ENCODE results near the gene CDH5.

CDH5 gene

GRCh38 chr16:66374176-66374575, 7.7 kb downstream of the CDH5 start:
- DNase-seq (ENCODE audit: low read depth), result no peak
- no peak for TF ChIP-seq CTCF (IDR thresholded peaks at IDR 0.05; ENCODE audit: low read depth, low read length, missing control alignments)
- H3K4me3 ChIP-seq (ENCODE audit: low read depth, low read length), result no peak overlapping the region

- H3K4me3 ChIP-seq (ENCODE audit: low read depth, low read length), result no peak overlapping the region
- DNase-seq (ENCODE audit: low read depth), result no peak
- TF ChIP-seq CTCF (IDR thresholded peaks at IDR 0.05; ENCODE audit: low read depth, low read length, missing control alignments), result no peak
Observed at GRCh38 chr16:66375451-66375850, 9.0 kb downstream of the CDH5 start.

- H3K4me3 ChIP-seq (ENCODE audit: low read depth, low read length), result no peak overlapping the region
- no peak for DNase-seq (ENCODE audit: low read depth)
- TF ChIP-seq CTCF (IDR thresholded peaks at IDR 0.05; ENCODE audit: low read depth, low read length, missing control alignments), result no peak
Observed at GRCh38 chr16:66376114-66376513, 9.6 kb downstream of the CDH5 start.

GRCh38 chr16:66376577-66377305, 10.2 kb downstream of the CDH5 start:
- no peak for TF ChIP-seq CTCF (IDR thresholded peaks at IDR 0.05; ENCODE audit: low read depth, low read length, missing control alignments)
- no peak for DNase-seq (ENCODE audit: low read depth)
- no peak overlapping the region for H3K4me3 ChIP-seq (ENCODE audit: low read depth, low read length)

- TF ChIP-seq CTCF (IDR thresholded peaks at IDR 0.05; ENCODE audit: low read depth, low read length, missing control alignments), result no peak
- no peak overlapping the region for H3K4me3 ChIP-seq (ENCODE audit: low read depth, low read length)
- no peak for DNase-seq (ENCODE audit: low read depth)
Observed at GRCh38 chr16:66377324-66377723, 10.8 kb downstream of the CDH5 start.

- DNase-seq (ENCODE audit: low read depth), result no peak
- TF ChIP-seq CTCF (IDR thresholded peaks at IDR 0.05; ENCODE audit: low read depth, low read length, missing control alignments), result no peak
- no peak overlapping the region for H3K4me3 ChIP-seq (ENCODE audit: low read depth, low read length)
Observed at GRCh38 chr16:66378741-66379570, 12.5 kb downstream of the CDH5 start.

Measured in GM12864 (cell line).